A549 treated with ZK216348 at 1 μM for 4 hours (cell line): Measurements from ENCODE around the gene LRRK1. TPM values are rescaled to one million over a fixed set of nuclear protein-coding genes. Genes with fewer than 3 reads are reported as not detected.

ENCODE experiments used
- total RNA-seq: library from RNA; stranded (reverse); fragments of 200-300 nt; extraction: Qiagen RNA extraction; gene quantifications from 5 replicates; pipeline ENCODE4 v1.2.3, GENCODE V29; 2022; ENCODE audit warnings: low read depth

The LRRK1 gene
- total RNA-seq, result 12.4 to 24.6 TPM (median 20.9 TPM) in 5 replicates

DNA sequence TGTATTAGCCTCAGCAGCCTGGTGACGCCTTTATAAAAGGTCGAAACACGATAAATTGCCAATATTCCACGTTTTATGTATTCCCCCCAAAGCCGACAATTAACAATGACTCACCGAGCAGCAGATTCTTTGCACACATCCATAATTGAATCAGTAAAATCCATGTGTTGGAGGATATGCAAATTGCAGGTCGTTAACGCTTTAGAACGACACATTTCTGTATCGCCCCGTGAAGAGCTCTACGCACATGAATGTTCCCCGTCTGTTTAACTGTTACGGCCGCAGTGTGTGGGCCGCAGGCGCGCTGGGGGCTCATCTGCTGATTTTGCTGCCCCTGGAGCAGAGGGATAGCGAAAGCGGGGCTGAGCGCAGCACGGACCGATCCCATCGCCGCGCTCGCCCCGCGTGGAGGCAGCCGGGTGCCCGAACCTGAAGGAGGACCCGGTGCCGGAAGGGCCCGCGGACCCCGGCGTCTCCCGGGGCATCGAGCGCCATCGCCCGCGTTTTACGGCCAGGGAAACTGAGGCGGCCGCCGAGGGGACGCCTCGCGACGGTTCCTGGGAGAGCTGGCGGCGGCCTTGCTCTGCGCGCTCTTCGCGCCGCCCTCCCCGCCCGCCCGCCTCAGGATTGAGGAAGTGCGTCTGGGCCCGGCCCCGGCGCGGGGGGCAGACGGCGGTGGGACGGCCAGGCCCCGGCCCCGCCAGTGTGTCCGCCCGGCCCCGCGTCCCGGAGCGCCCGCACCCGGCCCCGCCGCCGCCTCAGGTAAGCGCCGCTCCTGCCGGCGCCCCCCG lies at the start of gene LRRK1:
TSS of gene LRRK1 (plus strand) at position 668 of the 791 bp plus-strand sequence. CDS start 5,276 bp downstream, outside the sequence.

GRCh38 chr15:100879464-100880138 lies 39.6 kb upstream of the LRRK1 start, which contains the start of gene ALDH1A3:
ALDH1A3 (plus strand) TSS chr15:100879831; CDS start chr15:100879908, 77 bp downstream.

Other genes with a start within 250 kb of the LRRK1 start
- gene ALDH1A3, start 39.5 kb upstream of the LRRK1 start, total RNA-seq, result 16.2 to 19.9 TPM (median 18.9 TPM) in 5 replicates